GM18502 (cell line): Measurements from ENCODE around the gene CHCHD6.

Source experiments
- ATAC-seq: cut with Tn5 transposase; IDR thresholded peaks from one replicate; pipeline ENCODE4 v1.9.1; 2021; ENCODE audit warnings: mild to moderate bottlenecking; ENCODE audit not compliant: unreplicated experiment, poor library complexity

The CHCHD6 gene

GRCh38 chr3:126816986-126817777 lies 113.1 kb downstream of the CHCHD6 start:
- ATAC-seq = no peak

DNA sequence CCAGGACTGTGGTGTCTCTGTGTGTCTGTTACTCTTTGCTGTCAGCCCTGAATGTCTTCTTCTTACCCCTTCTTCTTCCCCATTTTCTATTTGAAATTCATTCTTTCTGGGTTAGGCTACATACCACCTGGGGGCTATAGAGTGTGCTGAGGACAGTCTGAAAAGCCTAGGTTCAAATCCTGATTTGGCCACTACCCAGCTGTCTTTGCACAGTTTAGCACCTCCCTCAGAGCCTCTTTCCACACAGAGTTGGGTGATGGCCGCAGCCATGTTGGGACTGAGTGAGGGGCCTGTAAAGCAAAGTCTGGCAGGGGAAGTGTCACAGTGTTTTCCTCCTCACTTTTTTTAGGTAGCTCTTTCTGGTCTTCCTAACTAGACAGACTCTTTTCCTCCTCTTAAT lies 113.7 kb downstream of the CHCHD6 start:
- no peak for ATAC-seq

GRCh38 chr3:126818400-126819095 lies 114.5 kb downstream of the CHCHD6 start:
- ATAC-seq = no peak

- ATAC-seq = no peak
Measured at GRCh38 chr3:126826693-126827092, 122.7 kb downstream of the CHCHD6 start.

DNA sequence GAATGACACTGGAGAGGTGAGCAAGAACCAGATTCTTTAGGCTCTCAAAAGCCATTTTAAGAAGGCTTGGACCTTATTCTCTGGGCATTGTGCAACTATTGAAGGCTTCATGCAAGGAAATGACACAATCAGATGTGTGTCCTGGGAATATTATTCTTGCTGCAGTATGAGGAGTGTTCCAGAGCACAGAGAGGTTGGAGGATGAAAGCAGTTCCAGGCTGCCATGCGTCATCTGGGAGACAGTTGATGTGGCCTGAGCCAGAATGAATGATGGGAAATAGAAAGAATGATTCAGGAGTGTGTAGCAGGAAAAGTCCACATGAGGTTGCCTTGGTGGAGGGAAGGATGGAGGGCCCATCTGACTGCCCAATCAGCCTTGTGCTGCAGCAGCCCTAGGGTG lies 123.1 kb downstream of the CHCHD6 start:
- ATAC-seq = no peak

DNA sequence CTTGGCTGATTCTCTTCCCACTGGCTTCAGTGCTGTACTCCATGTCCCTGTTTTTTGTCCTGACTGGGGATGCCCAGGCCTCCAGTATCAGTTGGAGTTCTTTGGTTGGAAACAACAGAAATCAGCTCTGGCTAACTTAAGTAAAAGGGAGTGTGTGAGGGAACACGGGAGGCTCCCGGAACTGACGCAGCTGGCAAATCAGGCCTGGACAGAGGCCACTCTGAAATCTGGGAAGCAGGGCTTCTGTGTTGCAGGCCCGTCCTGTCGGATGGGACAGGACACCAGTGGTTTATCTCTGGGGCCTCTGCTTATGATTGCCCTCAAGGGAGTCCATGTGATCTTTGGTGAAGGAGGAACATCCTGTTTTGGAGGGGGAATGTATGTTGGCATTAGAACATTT lies 124.3 kb downstream of the CHCHD6 start:
- ATAC-seq = no peak

DNA sequence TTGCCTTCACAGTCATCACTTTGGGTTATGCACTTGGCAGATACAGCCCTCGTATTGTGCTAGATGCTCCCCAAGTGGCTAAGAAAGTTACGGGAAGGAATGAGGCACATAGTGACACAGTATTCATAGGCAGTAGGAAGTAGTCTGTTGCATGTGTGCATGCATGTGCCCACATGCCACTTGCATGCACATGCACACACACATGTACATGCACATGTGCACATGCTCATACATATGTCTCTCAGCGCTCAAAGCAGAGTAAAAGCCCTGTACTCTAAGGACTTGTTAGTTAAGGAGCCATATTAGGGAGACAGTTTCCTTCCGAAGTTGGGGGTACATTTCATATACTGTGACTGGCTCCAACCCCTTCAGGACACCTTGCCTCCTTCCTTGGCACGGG lies 128.9 kb downstream of the CHCHD6 start:
- ATAC-seq = no peak

DNA sequence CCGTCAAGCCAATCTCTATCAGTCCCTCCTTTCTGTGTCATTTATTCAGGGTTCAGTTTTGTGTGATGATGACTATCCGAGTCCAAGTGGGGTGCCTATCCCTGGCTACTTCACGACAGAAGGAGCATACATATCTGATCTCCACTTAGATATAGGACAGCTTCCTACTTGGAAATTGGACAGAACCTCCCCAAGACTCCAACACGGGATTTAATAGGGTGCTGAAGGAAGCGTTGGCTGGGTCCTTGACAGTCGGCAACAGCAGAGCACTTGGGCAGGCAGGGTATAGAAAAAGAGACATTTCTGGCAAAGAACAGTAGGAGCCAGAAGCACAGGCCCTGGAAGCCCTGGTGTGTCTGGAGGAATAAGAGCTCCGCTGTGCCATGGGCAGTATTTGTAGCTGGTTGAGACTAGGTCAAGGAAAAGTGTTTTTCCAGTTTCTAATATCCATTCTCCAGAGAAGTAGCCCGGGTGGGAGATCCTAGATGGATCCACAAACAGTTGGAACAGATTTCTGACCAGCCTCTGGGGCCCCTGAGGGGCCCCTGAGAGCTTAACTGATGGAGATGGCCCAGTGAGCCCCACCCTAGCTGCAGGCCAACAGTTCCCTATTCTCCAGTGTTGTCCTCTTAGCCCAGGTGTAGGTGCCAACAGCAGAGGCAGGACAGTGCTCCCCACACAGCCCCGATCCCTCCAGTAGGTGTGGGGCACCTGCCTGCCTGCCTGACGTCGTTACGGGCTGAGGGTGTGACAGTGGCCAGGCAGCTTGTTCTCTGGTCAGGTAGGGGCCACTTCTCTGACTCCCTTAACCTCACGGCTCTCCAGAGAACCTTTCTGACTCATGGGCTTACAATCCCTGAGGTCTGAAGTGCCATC lies 130.8 kb downstream of the CHCHD6 start:
- ATAC-seq = no peak

- ATAC-seq = no peak
Measured at GRCh38 chr3:126835472-126836219, 131.6 kb downstream of the CHCHD6 start.

GRCh38 chr3:126836220-126836860 lies 132.3 kb downstream of the CHCHD6 start:
- ATAC-seq = no peak

- ATAC-seq = no peak
Measured at GRCh38 chr3:126837773-126838172, 133.7 kb downstream of the CHCHD6 start.

GRCh38 chr3:126845920-126846715 lies 142.1 kb downstream of the CHCHD6 start:
- ATAC-seq = no peak

DNA sequence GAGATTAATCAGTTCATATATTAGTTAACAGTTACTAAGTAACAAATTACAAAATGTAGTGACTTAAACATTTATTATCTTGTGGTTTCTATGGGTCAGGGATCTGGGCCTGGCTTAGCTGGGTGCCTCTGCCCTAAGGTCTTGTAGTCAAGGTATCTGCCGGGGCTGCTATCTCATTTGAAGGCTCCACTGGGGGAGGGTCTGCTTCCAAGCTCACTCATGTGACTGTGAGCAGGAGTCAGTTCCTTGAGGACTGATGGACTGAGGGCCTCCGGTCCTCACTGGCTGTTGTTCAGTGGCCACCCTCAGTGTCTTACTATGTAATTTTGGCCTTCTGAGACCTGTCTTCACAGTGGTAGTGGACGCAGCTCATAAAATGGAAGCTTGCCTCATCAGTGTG lies 143.0 kb downstream of the CHCHD6 start:
- ATAC-seq = no peak

GRCh38 chr3:126848991-126849390 lies 145.0 kb downstream of the CHCHD6 start:
- no peak for ATAC-seq

- ATAC-seq = no peak
Measured at GRCh38 chr3:126849768-126850167, 145.7 kb downstream of the CHCHD6 start.

DNA sequence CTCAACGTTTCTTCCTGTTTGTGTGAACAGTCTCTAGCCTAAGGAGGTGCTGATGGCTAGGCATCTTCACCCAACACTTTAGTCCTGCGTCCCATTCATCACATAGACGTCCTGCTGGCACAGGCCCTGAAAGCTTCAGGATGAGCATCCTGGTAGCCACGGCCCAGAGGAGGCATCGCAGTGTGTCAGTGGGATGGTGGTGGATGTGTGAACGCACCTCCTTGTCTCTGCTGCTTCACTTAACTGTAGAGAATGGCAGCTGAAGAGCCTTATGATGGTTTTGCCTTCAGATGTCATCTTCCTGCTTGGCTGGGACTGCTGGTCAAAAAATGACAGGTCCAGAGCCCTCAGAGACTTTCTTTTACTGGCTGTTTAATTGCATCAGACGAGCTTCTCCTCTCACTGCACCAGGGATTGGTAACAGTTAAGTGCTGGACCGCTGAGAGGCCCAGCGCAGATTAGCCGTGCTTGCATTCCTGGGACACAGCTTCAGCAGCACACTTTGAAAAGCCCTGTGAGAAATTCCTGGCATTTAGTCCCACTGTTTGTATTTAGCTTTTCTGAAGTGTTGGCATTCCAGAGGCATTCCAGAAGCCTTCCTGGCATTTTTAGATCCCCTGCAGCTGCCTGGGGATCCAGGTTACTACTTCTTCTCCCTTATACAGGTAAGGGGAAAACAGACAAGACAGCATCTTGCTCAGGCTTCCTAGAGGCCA lies 146.5 kb downstream of the CHCHD6 start:
- no peak for ATAC-seq

- ATAC-seq = no peak
Measured at GRCh38 chr3:126851382-126851781, 147.3 kb downstream of the CHCHD6 start.

DNA sequence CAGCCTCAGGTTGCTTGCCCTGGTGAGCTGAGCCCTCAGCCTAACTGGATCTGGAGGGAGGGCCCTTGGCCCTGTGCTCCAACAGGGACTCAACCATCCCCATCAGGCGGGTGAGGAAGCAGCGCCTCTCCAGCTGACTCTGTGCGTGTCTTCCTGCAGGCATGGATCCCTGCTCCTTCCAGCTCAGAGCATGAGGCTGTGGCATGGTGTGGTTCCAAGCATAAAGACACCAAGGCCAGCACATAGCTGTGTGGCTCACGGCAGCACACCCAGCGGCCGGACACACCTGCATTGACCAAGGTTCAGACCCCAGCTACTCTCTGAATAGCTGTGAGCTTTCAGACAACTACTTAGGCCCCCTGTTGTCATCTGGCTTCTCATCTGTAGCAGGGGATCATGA lies 147.9 kb downstream of the CHCHD6 start:
- no peak for ATAC-seq
